ENCODE measurements around the gene SDK1. TPM values are rescaled to one million over a fixed set of nuclear protein-coding genes. Genes with fewer than 3 reads are reported as not detected.

The SDK1 gene
- total and polyA plus RNA-seq, 2 experiments from 2014 or later: not detected

GRCh38 chr7:4177001-4177400, 875.9 kb downstream of the SDK1 start:
- Histone ChIP-seq H3K9me2 (ENCODE audit: insufficient read depth) (no peaks in the 10 kb centered on the region), H3K4me2 (ENCODE audit: unreplicated experiment) (no peak overlapping the region), H3K4me1 (ENCODE audit: insufficient read depth) (no peaks in the 10 kb centered on the region), H2AFZ (no peak overlapping the region), H3F3A (ENCODE audit: insufficient read depth) (no peaks in the 10 kb centered on the region), H3K9ac (no peak overlapping the region), H3K79me2 (ENCODE audit: insufficient read depth) (no peaks in the 10 kb centered on the region), H3K4me3 (no peak overlapping the region), H4K20me1 (ENCODE audit: insufficient read depth) (no peaks in the 10 kb centered on the region), H3K36me3 (ENCODE audit: low read depth) (no peaks in the 10 kb centered on the region), H3K9me3 (ENCODE audit: low read depth) (no peaks in the 10 kb centered on the region), H3K27ac (no peak overlapping the region), H3K27me3 (replicated peaks; ENCODE audit: insufficient read depth) (no peaks in the 10 kb centered on the region)
- in situ Hi-C loops (cut with MboI): no loop called here
- 23 to 33% methylated on average over 6 of the region's 6 CpGs for WGBS, 2 experiments (ENCODE audit: low coverage in 1 of 2, low lambda C conversion rate in 2 of 2, missing lambda C conversion rate in 2 of 2)
- no peak for DNase-seq
- TF ChIP-seq EZH2phosphoT487 (IDR thresholded peaks at IDR 0.05; ENCODE audit: insufficient read depth, low read depth): no peak
- TF ChIP-seq EZH2 (IDR thresholded peaks at IDR 0.05; ENCODE audit: insufficient read depth, poor library complexity, severe bottlenecking): no peak

GRCh38 chr7:4178416-4178815, 877.4 kb downstream of the SDK1 start:
- Histone ChIP-seq H3K9ac (no peak overlapping the region), H3K27ac (no peak overlapping the region), H3K36me3 (ENCODE audit: low read depth) (no peaks in the 10 kb centered on the region), H3K4me2 (ENCODE audit: unreplicated experiment) (no peak overlapping the region), H3K4me3 (no peak overlapping the region), H3K9me3 (ENCODE audit: low read depth) (no peaks in the 10 kb centered on the region), H2AFZ (no peak overlapping the region), H3K4me1 (ENCODE audit: insufficient read depth) (no peaks in the 10 kb centered on the region), H3K79me2 (ENCODE audit: insufficient read depth) (no peaks in the 10 kb centered on the region), H4K20me1 (ENCODE audit: insufficient read depth) (no peaks in the 10 kb centered on the region), H3F3A (ENCODE audit: insufficient read depth) (no peaks in the 10 kb centered on the region), H3K27me3 (replicated peaks; ENCODE audit: insufficient read depth) (no peaks in the 10 kb centered on the region), H3K9me2 (ENCODE audit: insufficient read depth) (no peaks in the 10 kb centered on the region)
- in situ Hi-C loops (cut with MboI): no loop called here
- no peak for DNase-seq
- 76 to 83% methylated on average over 16 of the region's 16 CpGs for WGBS, 2 experiments (ENCODE audit: low coverage in 1 of 2, low lambda C conversion rate in 2 of 2, missing lambda C conversion rate in 2 of 2)
- no peak for TF ChIP-seq EZH2 (IDR thresholded peaks at IDR 0.05; ENCODE audit: insufficient read depth, poor library complexity, severe bottlenecking)
- TF ChIP-seq EZH2phosphoT487 (IDR thresholded peaks at IDR 0.05; ENCODE audit: insufficient read depth, low read depth): no peak

DNA sequence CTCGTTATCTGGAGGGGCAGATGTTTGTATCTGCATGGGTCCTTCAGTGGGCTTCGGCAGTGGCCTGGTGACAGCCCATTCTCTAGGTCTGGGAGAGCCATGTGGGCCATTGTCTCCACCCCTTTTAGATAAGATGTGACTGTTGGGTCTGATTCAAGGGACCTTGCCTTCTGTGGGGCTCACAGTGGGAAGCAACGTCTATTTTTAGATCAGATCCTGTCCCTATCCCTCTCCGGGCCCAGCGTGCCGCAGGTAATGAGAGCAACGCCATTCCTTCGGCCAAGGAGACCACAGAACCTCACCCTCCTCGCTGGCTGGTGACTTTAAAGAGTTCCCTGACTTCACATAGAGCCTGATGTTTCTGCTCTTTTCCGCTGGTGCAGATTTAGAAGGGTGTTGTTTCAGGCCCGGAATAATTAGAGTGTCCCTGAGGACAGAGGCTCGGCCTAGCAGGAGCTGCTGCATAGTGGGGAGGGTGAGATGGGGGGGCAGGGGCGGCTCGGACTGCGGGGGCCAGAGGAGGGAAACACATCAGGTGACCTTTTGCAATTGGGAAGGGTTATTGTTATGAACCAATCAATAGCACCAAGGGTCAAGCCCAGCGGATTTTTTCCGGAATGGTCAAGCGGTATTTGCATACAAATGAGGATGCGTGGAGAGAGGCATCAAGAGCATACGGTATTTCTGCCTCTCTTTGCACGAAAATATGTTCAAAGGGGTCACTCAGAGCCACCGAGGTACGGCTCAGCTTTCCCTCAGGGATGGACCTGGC, 878.0 kb downstream of the SDK1 start:
- Histone ChIP-seq H3K79me2 (ENCODE audit: insufficient read depth) (no peaks in the 10 kb centered on the region), H3K4me2 (ENCODE audit: unreplicated experiment) (no peak overlapping the region), H3K9ac (no peak overlapping the region), H3K9me3 (ENCODE audit: low read depth) (no peaks in the 10 kb centered on the region), H3F3A (ENCODE audit: insufficient read depth) (no peaks in the 10 kb centered on the region), H3K27ac (no peak overlapping the region), H3K4me3 (no peak overlapping the region), H3K9me2 (ENCODE audit: insufficient read depth) (no peaks in the 10 kb centered on the region), H3K27me3 (replicated peaks; ENCODE audit: insufficient read depth) (no peaks in the 10 kb centered on the region), H3K4me1 (ENCODE audit: insufficient read depth) (no peaks in the 10 kb centered on the region), H2AFZ (no peak overlapping the region), H4K20me1 (ENCODE audit: insufficient read depth) (no peaks in the 10 kb centered on the region), H3K36me3 (ENCODE audit: low read depth) (no peaks in the 10 kb centered on the region)
- no peak for DNase-seq
- 57 to 60% methylated on average over 20 to 23 of the region's 23 CpGs for WGBS, 2 experiments (ENCODE audit: low coverage in 1 of 2, low lambda C conversion rate in 2 of 2, missing lambda C conversion rate in 2 of 2)
- no peak for TF ChIP-seq EZH2phosphoT487 (IDR thresholded peaks at IDR 0.05; ENCODE audit: insufficient read depth, low read depth)
- no peak for TF ChIP-seq EZH2 (IDR thresholded peaks at IDR 0.05; ENCODE audit: insufficient read depth, poor library complexity, severe bottlenecking)
- in situ Hi-C loops (cut with MboI): no loop called here

DNA sequence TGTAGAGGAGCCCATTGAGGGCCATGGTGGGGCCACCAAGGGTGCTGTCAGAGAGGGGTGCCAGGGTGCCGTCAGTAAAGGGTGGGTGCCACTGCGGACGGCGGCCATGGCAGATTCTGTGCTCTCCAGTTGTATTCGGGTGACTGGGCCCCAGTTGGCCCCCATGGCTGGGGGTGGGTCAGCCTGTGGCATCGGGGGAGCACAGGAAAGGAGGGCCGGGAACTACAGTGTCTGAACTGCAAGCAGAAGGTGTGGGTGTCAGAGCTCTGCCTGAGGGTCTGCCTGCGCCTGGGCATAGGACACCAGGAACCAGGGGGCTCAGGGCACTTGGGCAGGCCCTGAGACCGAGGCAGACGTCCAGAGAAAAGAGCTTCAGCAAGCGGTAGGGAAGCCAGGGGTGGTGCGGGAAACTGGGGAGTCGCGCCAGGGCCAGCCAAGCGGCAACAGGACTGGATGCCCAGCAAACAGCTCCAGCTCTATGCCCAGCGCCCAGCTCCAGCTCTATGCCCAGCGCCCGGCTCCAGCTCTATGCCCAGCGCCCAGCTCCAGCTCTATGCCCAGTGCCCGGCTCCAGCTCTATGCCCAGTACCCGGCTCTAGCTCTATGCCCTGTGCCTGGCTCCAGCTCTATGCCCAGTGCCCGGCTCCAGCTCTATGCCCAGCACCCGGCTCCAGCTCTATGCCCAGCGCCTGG, 878.8 kb downstream of the SDK1 start:
- no peak overlapping the region for H3K4me3 ChIP-seq
- no peaks in the 10 kb centered on the region for H4K20me1 ChIP-seq (ENCODE audit: insufficient read depth)
- no peak overlapping the region for H3K9ac ChIP-seq
- WGBS, 2 experiments (ENCODE audit: low coverage in 1 of 2, low lambda C conversion rate in 2 of 2, missing lambda C conversion rate in 2 of 2): 64 to 74% methylated on average over 21 to 24 of the region's 24 CpGs
- no peaks in the 10 kb centered on the region for H3K9me2 ChIP-seq (ENCODE audit: insufficient read depth)
- no peaks in the 10 kb centered on the region for H3K27me3 ChIP-seq (replicated peaks; ENCODE audit: insufficient read depth)
- no peaks in the 10 kb centered on the region for H3F3A ChIP-seq (ENCODE audit: insufficient read depth)
- H3K27ac ChIP-seq: no peak overlapping the region
- no peak overlapping the region for H3K4me2 ChIP-seq (ENCODE audit: unreplicated experiment)
- no peaks in the 10 kb centered on the region for H3K79me2 ChIP-seq (ENCODE audit: insufficient read depth)
- TF ChIP-seq EZH2phosphoT487 (IDR thresholded peaks at IDR 0.05; ENCODE audit: insufficient read depth, low read depth): no peak
- TF ChIP-seq EZH2 (IDR thresholded peaks at IDR 0.05; ENCODE audit: insufficient read depth, poor library complexity, severe bottlenecking): no peak
- H3K36me3 ChIP-seq (ENCODE audit: low read depth): no peaks in the 10 kb centered on the region
- H3K4me1 ChIP-seq (ENCODE audit: insufficient read depth): no peaks in the 10 kb centered on the region
- no peak overlapping the region for H2AFZ ChIP-seq
- no peaks in the 10 kb centered on the region for H3K9me3 ChIP-seq (ENCODE audit: low read depth)
- in situ Hi-C loops (cut with MboI): no loop called here
- no peak for DNase-seq

All from GM23248 (cell line).